NCI-H2227 (cell line): ENCODE results near the gene DHX15.

Experiments used
- DNase-seq: peaks from one replicate; lab custom pipeline; 2025; ENCODE audit not compliant: unreplicated experiment; lab: John Stamatoyannopoulos, UW

The DHX15 gene

DNA sequence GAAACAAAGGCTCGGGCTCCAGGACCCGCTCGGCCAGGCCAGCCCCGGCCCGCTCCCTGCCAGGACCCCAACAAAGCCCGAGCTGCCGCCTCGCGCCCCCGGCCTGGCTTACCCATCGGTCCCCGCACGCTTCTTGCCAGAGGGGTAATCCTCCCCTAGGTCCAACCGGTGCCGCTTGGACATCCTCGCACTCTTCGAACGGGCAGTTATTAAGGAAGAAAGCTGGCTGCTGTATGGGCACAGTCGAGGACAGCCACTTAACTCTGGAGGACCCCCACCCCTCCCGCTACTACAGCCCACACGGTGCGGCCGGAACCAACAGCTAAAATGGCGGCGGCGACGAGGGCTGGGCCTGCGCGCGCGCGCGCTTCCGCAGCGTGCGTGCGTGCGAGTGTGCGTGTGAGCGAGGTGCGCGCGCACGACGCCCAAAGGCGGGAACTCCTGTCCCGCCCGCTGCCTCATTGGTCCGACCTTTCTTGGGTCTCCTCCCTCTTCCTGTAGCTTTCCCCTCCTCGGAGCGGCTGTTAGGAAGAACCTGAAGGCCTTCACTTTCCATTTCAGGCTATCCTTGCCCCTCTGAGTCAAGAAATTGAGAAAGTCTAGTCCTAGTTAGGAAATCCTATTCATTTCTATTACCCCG lies at the start of gene DHX15:
DHX15 (minus strand) TSS at position 344 of the 640 bp plus-strand sequence; CDS start at position 183, 161 bp downstream.
- peak; percentile 95 for DNase-seq

DNA sequence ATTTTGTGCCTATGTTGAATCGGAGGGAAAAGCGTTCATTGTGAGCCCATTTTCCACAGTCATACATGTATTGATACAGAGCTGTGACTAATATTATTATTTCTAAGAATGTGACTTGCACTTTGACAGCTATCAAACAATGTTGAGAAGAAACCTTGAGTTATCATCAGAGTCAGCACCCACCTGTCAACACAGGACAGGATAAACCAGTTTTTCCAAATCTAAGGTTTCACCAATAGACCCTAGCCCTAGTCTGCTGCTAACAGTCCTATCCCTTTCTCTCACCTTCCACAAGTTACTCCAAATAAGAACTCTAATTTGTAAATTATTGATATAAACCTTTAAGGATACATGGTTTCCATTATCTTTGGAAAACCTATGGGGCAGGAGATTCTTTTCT lies 47.7 kb upstream of the DHX15 start:
- DNase-seq, result no peak

DNA sequence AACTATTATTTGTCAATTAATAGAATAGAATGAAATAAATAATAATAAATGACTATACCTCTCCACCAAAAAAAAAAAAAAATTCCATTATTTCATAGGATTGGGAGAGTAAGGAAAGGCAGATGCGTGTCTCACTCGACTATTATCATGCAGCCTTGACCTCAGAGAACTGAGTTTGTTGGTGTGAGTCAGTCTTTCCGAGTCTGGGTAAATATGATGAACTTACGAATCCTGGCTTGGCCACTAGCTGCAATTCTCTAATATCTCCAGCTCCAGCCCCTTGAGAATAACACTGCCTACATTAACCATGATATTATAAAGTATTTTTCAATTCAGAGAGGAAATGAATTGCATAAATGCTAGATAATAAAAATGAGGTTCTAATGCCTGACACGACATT lies 46.6 kb upstream of the DHX15 start:
- DNase-seq, result no peak

DNA sequence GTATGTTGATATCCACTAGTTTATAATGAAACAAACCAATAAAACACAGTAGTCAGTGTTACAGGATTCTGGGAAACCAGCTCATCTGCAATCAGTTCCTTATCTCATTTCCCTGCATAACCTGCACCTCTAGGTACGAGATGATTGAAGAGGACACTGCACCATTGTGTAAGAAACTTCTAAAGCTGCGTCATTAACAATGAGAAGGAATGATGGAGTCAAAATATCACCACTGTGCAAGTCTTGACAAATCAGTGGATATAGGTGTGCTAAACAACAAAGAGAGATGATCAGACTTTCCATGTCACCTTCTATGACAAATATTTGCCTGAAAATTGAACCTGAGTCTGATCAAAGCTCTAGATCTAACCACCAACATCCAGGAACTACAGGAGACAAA lies 40.7 kb upstream of the DHX15 start:
- DNase-seq, result no peak

DNA sequence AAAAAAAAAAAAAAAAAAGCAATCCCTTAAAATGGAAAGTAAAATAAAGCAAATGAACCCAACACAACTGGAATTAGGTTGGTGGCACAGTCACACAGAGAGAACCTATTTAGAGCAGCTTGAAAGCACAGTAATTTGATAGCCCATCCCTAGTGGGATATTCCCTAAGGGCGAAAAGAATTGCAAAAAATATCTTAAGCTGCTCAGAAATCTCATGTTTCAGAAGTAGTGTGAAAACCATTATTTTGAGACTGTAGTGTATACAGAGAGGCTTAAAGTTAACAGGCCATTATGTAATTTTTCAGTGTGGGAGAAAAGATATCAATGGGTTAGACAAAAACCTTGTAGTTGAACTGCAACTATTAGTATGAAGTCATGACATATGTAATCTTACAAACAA lies 40.0 kb upstream of the DHX15 start:
- DNase-seq, result no peak

DNA sequence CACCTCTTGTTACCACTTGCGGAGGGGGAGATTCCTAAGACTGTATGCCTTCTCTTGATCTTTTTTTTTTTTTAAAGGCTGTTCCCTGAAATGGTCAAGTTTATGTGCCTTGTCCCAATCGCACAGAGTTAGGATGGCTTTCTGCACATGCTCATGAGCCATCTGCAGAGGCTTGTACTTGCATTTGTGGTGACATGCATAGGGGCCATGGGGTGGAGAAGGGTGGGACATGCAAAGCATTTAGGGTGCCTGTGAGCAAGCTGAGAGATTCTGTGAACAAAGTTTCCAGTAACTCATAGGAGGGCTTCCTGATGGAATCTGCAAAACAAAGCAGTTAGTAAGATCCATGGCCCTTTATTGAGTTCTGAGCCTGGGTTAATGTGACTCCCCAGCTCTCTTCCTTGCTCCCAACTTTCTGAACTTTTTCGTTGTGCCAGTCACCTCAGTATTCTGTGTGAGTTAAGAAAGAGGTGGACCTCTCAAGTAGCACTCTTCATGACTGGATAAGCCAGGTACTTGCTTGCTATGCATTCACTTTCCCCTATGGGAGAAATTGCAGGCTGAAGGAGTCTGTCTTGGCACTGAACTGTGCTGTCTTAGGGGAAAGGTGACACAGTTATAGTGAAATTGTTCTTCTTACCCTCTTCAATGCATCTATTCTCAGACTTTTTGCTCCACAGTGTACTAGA lies 37.9 kb upstream of the DHX15 start:
- DNase-seq, result no peak

DNA sequence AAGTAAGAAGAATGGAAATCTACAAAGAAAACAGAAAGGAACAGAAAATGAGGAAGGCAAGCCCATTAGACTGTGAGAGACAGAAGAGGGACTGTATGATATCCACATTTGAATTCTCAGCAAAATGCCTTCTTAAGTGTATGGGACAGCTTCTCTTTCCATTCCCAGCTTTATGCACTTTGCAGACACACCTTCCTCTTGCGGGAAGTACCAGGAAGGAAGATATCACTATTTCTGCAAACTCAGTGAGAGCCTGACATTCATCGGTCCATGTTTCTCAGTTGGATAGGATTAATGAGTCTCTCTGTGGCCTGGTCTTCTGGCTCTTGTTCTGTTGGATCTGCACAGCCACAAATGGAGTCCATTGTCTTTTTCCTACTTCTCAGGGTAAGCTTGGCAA lies 31.6 kb upstream of the DHX15 start:
- DNase-seq, result no peak

DNA sequence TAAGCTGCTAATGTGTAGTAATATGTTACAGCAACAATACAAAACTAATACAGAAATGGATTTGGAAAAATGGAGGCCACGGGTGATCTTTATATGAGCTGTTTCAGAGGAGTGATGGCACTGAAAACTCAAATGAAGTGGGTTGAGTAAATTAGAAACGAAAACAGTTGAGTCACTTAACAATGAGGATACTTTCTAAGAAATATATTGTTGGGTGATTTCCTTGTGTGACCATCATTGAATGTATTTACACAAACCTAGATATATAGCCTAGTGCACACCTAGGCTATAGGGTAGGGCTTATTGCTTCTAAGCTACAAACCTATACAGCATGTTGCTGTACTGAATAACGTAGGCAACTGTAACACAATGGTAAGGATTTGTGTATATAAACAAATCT lies 30.5 kb upstream of the DHX15 start:
- no peak for DNase-seq

DNA sequence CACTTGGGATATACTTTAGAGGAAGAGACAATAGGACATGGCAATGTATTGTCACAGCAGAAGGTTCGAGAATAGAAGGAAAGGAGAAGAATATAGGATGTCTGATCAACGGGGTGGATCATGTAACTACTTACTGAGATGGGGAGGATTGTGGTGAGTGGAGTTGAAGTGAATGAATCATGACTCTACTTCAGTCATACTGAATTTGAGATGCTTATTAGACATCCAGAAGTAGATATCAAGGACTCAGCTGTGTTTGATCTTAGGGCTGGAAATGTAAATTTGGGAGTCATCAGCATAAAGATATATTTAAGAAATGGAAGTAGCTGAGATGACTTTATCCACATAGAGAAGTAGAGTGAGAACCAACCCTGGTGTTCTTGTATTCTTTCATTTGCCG lies 29.1 kb upstream of the DHX15 start:
- no peak for DNase-seq

DNA sequence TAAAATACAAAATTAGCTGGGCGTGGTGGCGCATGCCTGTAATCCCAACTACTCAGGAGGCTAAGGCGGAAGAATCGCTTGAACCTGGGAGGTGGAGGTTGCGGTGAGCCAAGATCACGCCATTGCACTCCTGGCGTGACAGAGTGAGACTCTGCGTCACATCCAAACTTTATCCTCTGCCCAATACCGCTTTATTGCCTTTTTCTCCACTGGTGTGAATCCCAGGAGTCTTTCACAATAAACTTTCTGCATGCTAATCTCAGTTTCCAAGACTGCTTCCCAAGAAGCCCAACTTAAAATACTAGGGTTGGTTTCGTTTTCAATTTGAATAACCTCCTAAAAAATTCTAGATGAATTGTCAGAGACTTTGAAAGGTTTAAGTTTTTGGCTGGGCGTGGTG lies 27.2 kb upstream of the DHX15 start:
- DNase-seq, result no peak

DNA sequence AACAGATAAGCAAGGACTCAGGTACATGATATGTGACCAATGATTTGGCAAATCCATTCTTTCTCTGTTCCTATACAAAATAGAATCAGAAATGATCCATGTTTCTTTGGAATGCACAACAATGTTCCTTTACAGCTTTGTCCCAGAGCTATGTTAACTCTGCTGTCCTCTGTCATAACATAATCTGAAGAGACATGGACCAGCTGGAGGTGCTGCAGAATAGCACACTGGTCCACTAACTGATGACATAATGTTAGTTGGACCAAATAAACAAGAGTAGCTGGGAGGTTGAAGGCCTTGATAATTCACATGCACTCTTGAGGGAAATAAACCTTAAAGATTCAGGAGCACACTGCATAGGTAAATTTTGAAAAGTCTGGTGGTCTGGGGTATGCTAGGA lies 23.0 kb upstream of the DHX15 start:
- no peak for DNase-seq

DNA sequence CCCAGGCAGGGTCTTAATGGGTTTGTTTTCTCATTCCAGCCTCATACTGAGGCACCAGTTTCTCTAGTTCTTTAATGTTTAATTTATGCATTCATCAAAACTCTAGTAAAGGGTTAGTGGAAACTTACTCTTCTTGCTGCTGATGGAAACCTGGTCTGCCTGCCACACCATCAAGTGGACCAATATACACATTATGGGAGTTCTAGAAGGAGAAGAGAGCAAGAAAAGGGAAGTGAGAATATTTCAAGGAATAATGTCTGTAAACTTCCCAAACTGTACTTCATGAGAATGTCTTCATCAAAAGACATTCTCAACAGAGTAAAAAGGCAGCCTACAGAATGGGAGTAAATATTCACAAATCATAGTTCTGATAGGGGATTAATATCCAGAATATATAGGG lies 20.9 kb upstream of the DHX15 start:
- DNase-seq, result no peak

DNA sequence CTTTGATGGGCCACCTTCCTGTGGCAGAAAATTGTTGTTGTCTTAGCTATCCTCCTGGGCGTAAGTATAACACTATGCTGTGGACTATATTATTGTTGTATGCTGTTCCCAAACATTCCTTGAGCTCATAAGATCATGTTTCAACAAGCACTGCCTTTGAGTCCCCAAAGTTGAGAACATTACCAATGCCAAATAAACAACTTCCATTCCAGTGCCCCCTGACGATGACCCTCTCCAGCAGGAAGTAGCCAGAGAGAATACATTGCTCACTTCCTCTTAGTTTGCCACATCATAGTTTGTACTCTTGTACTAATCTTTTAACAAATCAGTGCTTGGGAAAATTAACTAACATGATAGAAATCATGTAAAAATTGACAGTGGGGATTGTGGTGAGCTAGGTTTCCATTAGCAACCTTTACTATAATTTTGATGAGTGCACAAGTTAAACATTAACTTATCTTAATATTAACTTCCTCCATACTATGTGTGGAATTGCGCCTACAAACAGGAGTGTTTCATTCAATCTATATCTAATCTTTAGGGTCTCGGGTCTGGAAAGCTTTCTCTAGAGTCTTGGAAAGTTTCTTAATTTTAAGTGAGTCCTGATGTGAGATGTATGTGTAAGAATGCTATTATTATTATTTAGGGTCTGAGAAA lies 20.3 kb upstream of the DHX15 start:
- no peak for DNase-seq

DNA sequence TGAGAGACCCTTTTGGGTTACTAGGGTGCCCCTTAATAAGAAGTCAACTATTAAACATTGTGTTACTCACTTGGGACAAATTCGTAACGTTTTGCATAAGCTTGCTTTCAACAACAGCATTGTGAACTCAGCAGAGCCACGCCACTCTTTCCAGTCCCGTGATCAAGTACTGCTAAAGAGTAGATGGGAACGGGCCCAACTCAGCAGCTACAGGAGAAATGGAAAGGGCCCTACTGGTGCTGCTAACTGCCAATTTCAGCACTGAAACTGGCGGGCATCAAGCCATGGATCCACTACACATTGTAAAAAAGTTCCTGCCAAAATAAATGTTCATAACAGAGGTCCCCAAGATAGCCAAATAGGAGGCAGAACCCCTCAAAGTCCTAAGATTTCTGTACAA lies 19.0 kb upstream of the DHX15 start:
- no peak for DNase-seq

DNA sequence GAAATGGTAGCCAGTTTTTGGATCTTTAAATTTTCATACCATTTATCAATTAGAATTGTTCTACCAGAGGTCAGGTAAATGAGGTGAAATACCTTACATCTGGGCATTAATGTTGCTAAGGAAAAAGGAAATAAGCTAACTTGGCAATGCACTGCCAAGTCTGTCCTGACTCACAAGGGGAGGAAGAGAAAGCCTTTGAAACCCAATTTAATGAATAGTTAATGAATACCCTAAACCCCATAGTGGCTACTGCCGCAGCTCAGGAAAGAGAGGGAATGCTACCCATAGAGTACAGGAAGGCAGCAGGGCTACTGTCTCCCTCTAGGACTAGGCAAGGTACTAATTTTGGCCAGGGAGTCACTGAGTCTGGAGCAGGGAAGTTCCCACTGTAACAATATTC lies 16.8 kb upstream of the DHX15 start:
- no peak for DNase-seq

DNA sequence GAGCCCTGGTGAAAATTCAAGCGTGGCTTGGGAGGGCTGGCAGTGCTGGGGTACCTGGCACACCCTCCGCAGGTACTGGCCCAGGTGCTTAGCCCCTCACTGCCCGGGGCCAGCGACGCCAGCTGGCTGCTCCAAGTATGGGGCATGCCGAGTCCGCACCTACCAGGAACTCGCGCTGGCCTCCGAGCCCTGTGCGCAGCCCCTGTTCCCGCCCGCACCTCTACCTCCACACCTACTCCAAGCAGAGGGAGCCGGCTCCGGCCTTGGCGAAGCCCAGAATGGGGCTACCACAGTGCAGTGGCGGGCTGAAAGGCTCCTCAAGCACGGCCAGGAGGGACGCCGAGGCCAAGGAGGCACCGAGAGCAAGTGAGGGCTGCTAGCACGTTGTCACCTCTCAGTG lies 14.9 kb upstream of the DHX15 start:
- no peak for DNase-seq

DNA sequence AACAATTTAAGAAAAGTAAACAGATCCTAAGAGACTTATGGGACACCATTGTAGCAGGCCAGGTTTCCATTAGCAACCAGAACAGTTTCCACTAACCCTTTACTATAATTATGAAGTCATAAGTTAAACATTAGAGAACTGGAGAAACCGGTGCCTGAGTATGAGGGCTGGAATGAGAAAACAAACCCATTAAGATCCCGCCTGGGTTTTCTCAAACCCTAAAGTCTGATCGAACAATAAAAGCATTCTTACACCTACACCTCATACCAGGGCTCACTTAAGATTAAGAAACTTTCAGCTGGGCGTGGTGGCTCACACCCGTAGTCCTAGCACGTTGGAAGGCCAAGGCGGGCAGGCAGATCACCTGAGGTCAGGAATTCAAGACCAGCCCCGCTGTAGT lies 13.7 kb upstream of the DHX15 start:
- no peak for DNase-seq

DNA sequence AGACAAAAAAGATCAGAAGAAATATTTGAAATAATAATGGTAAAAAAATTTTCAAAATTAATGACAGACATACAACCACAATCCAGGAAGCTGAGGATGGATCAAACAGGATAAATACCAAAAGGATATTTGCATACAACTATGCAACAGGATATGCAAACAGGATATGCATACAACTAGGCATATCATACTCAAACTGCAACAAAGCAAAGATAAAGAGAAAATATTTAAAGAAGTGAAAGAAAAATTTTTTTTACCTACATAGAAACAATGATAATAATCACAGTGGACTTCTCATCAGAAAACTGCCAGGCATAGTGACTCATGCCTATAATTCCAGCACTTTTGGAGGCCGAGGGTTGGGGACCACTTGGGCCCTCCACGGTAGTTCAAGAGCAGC lies 11.3 kb upstream of the DHX15 start:
- no peak for DNase-seq

DNA sequence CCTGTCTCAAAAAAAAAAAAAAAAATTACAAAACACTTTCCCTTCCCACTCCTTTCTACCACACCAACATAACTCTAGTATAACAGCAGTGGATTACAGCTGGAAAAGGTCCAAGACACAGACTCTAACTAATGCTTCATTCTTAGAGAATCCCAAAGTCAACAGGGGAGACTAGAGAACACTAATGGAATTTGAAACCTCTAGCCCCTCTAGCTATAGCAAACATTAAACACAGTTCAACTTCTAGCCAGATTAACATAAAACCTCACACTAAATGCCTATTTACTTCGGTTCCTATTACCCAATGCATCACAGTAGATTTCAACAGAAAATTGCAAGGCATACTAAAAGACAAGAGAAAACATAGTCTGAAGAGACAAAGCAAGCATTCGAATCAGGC lies 10.5 kb upstream of the DHX15 start:
- no peak for DNase-seq

DNA sequence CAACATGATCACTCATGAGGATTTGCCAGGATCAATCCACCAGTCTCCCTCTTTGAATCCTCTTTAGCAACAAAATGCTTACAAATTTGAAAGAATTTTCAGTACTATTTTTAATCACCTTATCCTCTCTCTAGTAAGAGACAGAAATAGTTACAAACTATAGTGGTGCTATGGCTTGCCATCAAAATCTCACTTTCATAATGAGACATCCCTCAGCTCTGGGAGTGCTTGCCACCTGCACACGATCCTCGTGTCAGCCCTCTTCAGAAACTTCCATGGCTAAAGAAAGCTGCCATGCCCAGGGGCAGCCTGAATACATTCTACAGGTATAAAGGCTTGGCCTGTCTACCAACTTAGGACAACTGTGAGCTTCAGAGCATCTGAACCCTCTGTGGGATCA lies 5.1 kb upstream of the DHX15 start:
- DNase-seq, result no peak

DNA sequence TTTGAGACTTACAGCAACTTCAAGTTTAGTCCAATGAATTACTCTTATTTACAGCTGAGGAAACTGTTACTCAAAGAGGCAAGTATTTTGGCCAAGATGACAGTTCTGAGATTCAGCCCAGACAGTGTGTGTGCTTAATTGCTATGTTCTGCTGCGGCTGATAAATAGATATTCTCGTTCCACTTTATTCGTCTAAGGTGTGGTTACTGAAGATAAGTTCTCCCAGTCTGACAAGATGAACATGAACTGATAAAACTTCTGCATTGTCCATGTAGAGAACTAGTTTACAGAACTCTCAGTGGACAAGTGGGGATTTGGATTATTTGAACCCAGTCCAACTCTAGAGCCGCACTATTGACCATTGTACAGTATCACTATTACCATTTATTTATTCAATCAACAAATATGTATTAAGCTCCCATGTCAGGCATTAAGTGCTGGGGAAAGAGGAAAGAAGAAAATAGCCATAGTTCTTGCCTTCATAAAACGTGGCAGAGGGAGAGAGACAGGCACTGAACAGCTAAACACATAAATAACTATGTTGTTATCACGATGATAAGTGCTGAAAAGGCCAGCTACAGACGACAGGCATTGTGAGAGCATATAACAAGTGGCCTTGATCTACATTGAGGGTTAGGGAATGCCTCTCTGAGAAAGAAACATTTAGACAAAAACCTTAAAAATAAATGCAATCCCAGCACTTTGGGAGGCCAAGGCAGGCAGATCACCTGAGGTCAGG lies 4.0 kb upstream of the DHX15 start:
- no peak for DNase-seq
